Urinary bladder (tissue), 4 donors: ENCODE results near the gene GRIK3. TPM values are rescaled to one million over a fixed set of nuclear protein-coding genes. Genes with fewer than 3 reads are reported as not detected.

ENCODE experiments used
- DNase-seq: peaks from one replicate; pipeline ENCODE4 v3.0.0-alpha.2; 2015; ENCODE audit errors: extremely low spot score
- H3K27ac ChIP-seq: one replicate; pipeline ENCODE4 v1.5.1; 2013; ENCODE audit warnings: low read depth, mild to moderate bottlenecking, moderate library complexity
- H3K36me3 ChIP-seq: one replicate; pipeline ENCODE4 v1.6.1; 2013; ENCODE audit warnings: mild to moderate bottlenecking, moderate library complexity; ENCODE audit not compliant: insufficient read depth
- H3K4me1 ChIP-seq: one replicate; pipeline ENCODE4 v1.6.1; 2013; ENCODE audit warnings: mild to moderate bottlenecking, moderate library complexity; ENCODE audit not compliant: insufficient read depth
- H3K4me3 ChIP-seq: one replicate; pipeline ENCODE4 v1.5.1; 2013; ENCODE audit warnings: low read depth, low read length
- WGBS: extraction: QIAGEN DNeasy Blood & Tissue Kit; methylation state at CpG from one replicate; pipeline ENCODE4 v1.1.7; 2013; 5-methylcytosine and 5-hydroxymethylcytosine counted together
- polyA plus RNA-seq: library from polyadenylated mRNA; stranded (reverse); fragments of 200-250 nt; gene quantifications from one replicate; pipeline ENCODE4 v1.2.3, GENCODE V29; 2013
- total RNA-seq: library from RNA; depleted of rRNA; stranded (reverse); fragments of >200 nt; gene quantifications from one replicate; pipeline ENCODE4 v1.2.3, GENCODE V29; 2014
- donor health status: healthy with polysubstance abuse.
- donor health status: healthy.

GRIK3 gene
- total and polyA plus RNA-seq, 2 donors, result 1.7 to 4.1 TPM

DNA sequence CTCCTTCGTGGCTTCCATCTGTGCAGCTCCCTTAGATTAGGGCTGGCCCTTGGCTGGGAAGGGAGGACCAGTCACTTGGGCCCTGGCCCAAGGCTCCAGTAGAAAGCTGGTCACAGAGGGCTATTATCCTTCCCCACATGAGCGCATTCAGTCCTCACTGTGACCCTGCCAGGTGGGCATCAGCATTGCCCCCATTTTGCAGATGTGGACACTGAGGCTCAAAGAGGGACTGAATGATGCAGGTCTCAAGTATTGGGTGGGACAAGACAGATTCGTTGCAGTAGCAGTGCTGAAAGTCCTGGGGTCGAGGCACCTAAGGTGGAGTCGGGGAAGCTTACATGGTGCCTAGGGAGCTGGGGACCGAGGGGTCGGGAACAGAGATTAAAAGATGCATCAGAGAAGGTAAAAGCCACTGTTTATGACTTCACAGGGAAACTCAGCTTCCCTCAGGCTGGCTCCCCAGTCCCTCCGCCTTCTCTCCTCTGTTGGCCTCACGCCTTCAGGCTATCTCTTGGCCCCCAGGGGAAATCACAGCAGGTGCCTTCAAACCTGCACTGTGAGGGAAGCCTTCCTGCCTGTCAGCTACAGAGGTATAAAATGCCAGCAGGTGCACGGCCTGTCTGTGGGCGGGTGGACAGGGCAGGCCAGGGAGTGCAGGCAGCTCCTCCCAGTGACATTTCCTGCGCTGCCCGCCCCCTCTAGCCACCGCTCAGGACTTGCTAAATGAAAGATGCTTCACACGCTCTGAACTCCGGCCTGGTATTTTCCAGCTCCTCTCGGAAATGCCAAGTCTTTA lies 178.4 kb downstream of the GRIK3 start:
- no peak for DNase-seq
- H3K27ac ChIP-seq, result no peak overlapping the region
- H3K36me3 ChIP-seq, result no peaks in the 10 kb centered on the region
- 34% methylated on average over 17 of the region's 17 CpGs for WGBS
- no peaks in the 10 kb centered on the region for H3K4me1 ChIP-seq
- H3K4me3 ChIP-seq, result no peak overlapping the region

DNA sequence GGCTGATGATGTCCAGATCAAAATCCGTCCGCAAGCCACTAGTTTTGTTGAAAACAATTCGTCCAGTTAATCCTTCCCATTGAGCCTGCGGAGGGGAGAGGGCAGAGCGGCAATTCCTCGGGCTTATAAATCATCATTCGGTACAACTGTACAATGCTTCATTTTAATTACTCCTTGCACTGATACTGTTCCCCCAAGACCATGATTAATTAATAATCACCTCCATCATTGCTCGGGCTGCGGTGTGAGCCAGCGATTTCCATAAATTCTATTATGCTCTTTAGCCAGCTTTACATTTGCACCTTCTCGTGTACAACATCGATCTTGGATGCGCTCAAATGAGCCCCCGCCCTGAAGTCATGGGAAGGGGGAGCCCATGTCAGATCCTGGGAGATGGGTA lies 180.7 kb downstream of the GRIK3 start:
- WGBS, result 64% methylated on average over 14 of the region's 14 CpGs
- no peak for DNase-seq
- no peak overlapping the region for H3K4me3 ChIP-seq
- no peaks in the 10 kb centered on the region for H3K4me1 ChIP-seq
- H3K27ac ChIP-seq, result no peak overlapping the region
- no peaks in the 10 kb centered on the region for H3K36me3 ChIP-seq

DNA sequence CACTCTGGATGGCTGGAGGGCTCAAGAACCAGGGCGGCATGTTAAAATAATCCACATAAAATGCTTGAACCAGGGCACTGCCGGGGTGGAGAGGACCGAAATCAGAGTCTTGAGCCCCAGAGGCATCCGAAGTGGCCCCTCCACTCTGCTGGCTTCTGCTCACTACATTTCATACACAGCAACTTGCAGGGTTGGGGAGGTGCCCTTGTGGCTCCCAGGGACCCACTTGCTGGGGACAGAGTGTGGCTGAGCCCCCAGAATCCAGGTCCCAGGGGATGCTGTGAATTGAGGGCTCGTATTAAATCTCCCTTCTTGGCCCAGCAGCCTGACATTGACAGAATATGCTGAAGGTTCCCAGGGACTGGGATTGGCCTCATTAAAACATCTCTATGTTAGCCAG lies 181.7 kb downstream of the GRIK3 start:
- H3K36me3 ChIP-seq, result no peaks in the 10 kb centered on the region
- H3K4me3 ChIP-seq, result no peak overlapping the region
- no peak overlapping the region for H3K27ac ChIP-seq
- no peaks in the 10 kb centered on the region for H3K4me1 ChIP-seq
- DNase-seq, result no peak
- 80% methylated on average over 5 of the region's 5 CpGs for WGBS

DNA sequence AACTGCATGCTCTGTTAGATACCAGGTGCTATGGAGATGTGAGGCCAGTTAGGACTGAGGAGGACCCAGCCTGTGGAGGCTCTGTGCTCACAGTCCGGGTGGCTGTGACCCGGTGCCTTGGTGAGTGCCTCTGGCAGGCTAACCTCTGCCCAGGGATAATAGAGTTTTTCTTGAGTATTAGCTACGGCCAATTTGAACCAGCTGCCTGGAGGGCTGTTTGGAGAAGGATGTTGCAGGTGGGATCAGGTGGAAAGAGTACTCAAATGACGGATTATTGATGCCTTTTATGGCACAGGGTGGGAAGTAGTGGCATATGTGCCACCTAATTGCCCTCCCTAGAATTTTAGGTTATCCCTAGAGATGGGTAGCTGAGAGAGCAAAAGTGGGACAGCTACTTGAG lies 182.7 kb downstream of the GRIK3 start:
- 83% methylated on average over 4 of the region's 4 CpGs for WGBS
- Histone ChIP-seq H3K4me1 (no peaks in the 10 kb centered on the region), H3K36me3 (no peaks in the 10 kb centered on the region), H3K4me3 (no peak overlapping the region), H3K27ac (no peak overlapping the region)
- no peak for DNase-seq

DNA sequence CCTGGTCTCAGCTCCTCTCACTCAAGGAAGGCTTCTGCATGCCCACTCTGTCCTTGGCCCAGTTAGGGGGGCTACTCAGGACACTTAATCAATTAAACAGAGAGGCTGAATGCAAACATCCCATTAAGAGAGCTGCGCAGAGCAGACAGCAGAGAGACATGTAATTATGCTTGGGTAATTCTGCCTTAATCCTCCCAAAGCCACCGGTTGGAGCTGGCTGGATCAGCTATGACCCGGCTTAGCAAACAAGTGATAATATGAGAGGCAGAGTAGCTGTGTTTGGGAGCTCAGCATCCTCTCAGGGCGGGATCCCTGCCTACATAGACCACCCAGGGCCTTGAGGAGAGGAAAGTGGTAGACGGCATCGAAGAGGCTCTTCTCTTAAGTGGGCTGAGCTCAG lies 183.2 kb downstream of the GRIK3 start:
- Histone ChIP-seq H3K4me3 (no peak overlapping the region), H3K27ac (no peak overlapping the region), H3K36me3 (no peaks in the 10 kb centered on the region), H3K4me1 (no peaks in the 10 kb centered on the region)
- DNase-seq, result no peak
- WGBS, result 24% methylated on average over 6 of the region's 6 CpGs

DNA sequence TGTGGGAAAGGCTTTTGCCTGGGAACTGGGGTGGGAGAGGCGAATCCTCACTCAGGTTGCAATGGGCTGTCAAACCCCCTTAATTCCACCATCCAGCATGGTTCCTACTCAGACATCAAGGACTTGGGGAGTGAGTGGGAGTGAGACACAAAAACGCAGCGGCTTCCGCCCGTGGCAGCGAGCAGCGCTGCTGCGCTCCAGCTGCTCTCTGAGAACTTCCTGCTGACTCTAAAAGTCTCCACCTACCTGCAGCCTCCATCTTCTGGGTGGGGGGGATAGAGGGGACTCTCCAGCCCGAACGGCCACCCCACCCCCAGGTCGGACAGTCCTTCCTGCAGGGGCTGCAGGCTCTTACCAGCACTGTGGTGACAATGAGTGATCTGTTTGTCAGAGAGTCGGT lies 184.4 kb downstream of the GRIK3 start:
- 73% methylated on average over 12 of the region's 12 CpGs for WGBS

DNA sequence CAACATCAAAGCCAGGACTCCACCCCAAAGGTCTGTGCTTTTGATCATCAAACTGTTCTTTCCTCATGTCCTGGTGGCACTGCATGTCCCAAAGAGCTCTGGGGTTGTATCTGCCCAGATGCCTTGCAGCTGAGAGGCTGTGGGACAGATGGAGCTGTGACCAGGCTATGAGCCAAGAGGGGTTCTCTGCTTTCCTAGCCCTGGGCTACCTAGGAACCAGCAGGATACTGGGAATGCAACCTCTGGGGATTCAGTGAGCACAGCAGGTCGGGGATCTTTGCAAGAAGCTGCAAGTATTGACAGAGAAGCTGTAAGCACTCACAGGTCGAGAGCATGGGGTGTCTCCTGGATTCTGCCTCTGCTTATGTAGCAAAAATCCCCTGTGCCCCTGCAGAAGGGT lies 186.6 kb downstream of the GRIK3 start:
- 11% methylated on average over 2 of the region's 2 CpGs for WGBS
- Histone ChIP-seq H3K4me1 (no peaks in the 10 kb centered on the region), H3K4me3 (no peak overlapping the region), H3K36me3 (no peaks in the 10 kb centered on the region), H3K27ac (no peak overlapping the region)
- no peak for DNase-seq

More for the DNA sequence above, 184.4 kb downstream of the GRIK3 start:
- Histone ChIP-seq H3K27ac (no peak overlapping the region), H3K36me3 (no peaks in the 10 kb centered on the region), H3K4me3 (no peak overlapping the region), H3K4me1 (no peaks in the 10 kb centered on the region)
- DNase-seq, result no peak

DNA sequence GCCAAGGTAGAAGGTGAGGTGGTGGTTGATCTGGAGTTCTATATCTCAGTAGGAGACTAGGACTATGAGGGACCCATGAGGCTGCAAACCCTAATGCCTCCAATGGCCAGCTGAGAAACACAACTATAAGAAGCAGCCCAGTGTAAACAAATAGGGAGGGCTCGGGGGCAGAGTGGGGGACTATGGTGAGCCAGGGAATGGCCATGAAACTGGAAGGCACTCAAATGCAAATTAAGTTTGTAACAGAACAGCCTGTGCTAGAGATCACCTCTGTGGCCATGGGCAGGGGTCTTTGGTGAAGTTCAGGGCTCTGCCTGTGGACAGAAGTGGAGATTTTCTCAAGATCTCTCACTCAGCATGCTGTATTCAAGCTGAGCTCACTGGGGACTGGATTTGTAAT lies 187.1 kb downstream of the GRIK3 start:
- DNase-seq, result no peak
- Histone ChIP-seq H3K27ac (no peak overlapping the region), H3K36me3 (no peaks in the 10 kb centered on the region), H3K4me3 (no peak overlapping the region), H3K4me1 (no peaks in the 10 kb centered on the region)
- WGBS, result 19% methylated on average over 1 of the region's 1 CpG

DNA sequence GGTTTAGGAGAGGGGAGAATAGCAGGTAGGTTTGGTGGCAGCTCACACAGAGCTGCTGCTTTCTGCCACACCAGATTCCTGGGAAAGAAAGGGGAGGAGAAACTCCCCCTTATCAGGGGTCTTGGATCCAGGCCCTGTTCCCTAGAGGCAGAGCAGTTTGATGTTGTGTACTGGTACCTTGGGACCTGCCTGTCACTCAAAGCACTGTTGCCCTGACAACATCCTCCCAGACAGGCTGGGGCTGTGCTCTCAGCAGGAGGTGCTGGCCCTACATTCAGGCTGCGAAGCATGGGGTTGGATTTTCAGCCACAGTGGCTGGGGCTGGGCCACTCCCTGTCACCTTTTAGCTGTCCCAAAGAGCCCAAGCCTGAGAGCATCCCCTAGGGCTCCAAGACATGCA lies 188.0 kb downstream of the GRIK3 start:
- WGBS, result 34% methylated on average over 1 of the region's 1 CpG
- no peak for DNase-seq
- Histone ChIP-seq H3K4me1 (no peaks in the 10 kb centered on the region), H3K27ac (no peak overlapping the region), H3K4me3 (no peak overlapping the region), H3K36me3 (no peaks in the 10 kb centered on the region)

DNA sequence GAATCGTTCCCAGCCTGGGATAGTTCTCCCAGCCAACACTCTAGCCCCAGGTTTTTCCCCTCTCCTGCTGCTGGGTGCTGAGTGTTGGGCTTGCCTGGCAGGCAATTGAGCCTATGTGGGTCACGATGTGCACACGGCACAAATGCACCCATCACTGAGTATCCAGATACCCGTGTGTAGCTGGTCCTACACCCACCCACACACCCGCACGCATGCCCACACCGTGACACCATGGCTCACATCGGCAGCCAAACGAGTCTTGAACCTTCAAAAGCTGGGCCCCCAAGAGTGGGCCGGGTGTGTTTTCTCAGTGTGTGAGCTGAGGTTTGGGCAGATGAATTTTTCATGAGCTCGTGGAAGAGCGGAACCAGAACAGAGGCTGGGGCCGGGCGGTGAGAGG lies 188.5 kb downstream of the GRIK3 start:
- WGBS, result 71% methylated on average over 14 of the region's 14 CpGs
- Histone ChIP-seq H3K4me1 (no peaks in the 10 kb centered on the region), H3K4me3 (no peak overlapping the region), H3K36me3 (no peaks in the 10 kb centered on the region), H3K27ac (no peak overlapping the region)
- no peak for DNase-seq

DNA sequence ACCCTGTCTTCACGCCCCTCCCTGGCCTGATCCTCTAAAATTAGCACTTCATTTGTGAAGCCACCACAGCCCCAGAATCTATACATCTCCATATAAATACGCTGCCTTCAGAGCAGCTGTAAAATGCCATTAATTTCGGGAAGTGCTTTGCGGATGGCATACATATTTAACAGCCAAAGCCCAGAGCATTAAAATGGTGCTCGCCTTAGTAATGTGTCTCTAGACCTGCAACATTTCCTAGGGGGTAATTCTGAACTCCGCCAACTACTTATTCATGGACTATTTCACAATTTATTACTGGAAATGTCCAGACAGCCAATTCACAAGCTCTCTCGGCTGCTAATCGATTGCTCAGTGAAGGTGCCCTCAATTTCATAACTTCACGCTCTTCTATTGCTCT lies 189.4 kb downstream of the GRIK3 start:
- H3K4me3 ChIP-seq, result no peak overlapping the region
- WGBS, result 73% methylated on average over 9 of the region's 9 CpGs
- no peaks in the 10 kb centered on the region for H3K36me3 ChIP-seq
- no peak for DNase-seq
- no peak overlapping the region for H3K27ac ChIP-seq
- no peaks in the 10 kb centered on the region for H3K4me1 ChIP-seq

DNA sequence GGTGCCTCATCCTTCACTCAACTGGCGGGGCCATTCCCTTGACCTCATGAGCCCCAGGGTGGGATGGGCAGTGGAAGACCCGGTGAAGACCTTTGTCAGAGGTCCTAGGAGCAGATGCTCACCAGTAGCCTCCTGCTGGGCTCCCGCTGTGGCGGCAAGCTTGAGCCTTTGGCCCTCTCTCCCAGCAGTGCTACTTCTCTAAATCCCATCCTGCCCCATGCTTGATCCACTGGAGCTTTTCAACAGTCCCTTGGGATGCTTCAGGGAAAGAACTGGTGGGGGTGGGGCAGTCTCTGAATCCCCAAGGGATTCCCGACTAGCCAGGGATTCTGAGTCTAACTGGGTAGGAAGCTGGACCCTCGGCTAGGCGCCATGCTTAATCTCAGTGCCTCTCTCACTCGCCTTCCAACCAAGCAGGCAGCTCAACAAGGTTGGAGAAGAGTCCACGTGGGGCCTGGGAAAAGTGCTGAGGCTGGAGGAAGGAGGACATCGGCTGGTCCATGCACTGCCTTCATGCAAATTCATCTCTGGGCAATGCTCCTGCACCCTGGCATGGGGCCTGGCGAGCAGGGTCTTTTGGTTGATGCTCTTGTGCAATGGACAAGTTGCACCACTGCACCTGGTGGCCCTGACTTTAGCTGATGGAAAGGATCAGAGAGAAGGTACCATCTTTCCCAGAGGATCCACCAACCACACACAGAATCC lies 190.3 kb downstream of the GRIK3 start:
- no peak overlapping the region for H3K27ac ChIP-seq
- no peak for DNase-seq
- H3K4me1 ChIP-seq, result no peaks in the 10 kb centered on the region
- no peaks in the 10 kb centered on the region for H3K36me3 ChIP-seq
- 80% methylated on average over 11 of the region's 11 CpGs for WGBS
- no peak overlapping the region for H3K4me3 ChIP-seq

DNA sequence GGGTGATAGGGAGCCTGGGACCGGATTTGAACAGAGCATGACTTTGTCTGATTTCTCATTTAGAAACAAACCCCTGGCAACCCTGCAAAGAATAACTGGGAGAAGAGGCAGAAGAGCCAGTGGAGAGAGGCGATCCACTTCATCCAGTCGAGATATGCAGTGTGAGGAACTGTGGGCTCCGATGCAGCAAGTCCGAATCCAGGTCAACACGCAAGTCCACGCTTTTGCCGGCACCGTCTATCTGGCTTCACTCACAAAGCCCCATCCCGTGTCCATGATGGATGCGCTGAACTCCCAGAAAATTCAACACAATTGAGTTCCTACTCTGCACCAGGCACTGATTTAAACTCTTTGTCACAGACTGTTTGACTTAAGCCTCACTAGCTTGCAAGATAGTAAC lies 191.3 kb downstream of the GRIK3 start:
- 81% methylated on average over 11 of the region's 11 CpGs for WGBS
- no peak overlapping the region for H3K4me3 ChIP-seq
- H3K4me1 ChIP-seq, result no peaks in the 10 kb centered on the region
- no peak for DNase-seq
- H3K36me3 ChIP-seq, result no peaks in the 10 kb centered on the region
- no peak overlapping the region for H3K27ac ChIP-seq

DNA sequence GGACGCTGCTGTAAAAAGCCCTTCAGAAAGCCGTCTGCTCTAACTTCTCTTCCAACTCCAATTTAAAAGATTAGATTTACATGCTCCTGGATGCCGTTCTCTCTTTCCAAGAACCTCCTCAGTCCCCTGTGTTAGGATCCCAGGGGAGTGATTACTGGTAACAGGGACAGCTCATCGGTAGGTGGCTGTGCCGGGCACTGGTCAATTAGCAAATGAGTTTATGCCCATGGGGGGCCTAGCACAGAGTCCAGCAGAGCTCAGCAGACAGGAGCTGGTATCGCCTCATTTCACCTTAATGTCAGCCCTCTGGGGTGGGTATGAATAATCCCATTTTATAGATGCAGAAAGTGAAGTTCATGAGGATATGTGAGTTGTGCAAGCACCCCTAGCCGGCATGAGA lies 191.9 kb downstream of the GRIK3 start:
- Histone ChIP-seq H3K4me1 (no peaks in the 10 kb centered on the region), H3K36me3 (no peaks in the 10 kb centered on the region), H3K4me3 (no peak overlapping the region), H3K27ac (no peak overlapping the region)
- DNase-seq, result no peak
- 36% methylated on average over 7 of the region's 7 CpGs for WGBS
